22Rv1 (cell line): ENCODE data around the gene CACNA1C.

Experiments used
- ZFX ChIP-seq: fragments of 450-650 bp; IDR thresholded peaks from 2 replicates; pipeline ENCODE4 v1.6.1; 2017; ENCODE audit warnings: antibody characterized with exemption, borderline replicate concordance
- TF ChIP-seq, protein P1 (sequence below): fragments of 450-650 bp; IDR thresholded peaks from 2 replicates; pipeline ENCODE4 v1.5.1; 2017; ENCODE audit warnings: mild to moderate bottlenecking

DNA sequence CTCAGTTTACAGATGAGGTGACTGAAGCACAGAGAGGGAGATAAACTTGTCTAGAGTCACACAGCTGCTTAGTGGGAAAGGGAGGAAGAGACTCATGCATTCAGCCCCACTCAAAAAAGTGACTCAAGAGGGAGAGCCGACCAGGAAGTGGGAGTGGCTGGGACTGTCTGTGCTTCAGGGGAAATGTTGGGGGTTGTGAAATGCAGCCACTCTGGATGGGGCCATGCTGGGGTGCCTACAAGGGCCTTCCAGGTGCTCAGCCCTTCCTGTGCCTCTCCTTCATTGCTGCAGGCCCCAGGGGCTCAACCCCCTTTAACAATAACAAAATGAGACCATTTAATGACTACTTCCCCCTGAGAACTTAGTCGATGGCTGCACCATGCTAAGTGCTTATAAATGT lies 41.8 kb downstream of the CACNA1C start:
- TF ChIP-seq, protein P1, sequence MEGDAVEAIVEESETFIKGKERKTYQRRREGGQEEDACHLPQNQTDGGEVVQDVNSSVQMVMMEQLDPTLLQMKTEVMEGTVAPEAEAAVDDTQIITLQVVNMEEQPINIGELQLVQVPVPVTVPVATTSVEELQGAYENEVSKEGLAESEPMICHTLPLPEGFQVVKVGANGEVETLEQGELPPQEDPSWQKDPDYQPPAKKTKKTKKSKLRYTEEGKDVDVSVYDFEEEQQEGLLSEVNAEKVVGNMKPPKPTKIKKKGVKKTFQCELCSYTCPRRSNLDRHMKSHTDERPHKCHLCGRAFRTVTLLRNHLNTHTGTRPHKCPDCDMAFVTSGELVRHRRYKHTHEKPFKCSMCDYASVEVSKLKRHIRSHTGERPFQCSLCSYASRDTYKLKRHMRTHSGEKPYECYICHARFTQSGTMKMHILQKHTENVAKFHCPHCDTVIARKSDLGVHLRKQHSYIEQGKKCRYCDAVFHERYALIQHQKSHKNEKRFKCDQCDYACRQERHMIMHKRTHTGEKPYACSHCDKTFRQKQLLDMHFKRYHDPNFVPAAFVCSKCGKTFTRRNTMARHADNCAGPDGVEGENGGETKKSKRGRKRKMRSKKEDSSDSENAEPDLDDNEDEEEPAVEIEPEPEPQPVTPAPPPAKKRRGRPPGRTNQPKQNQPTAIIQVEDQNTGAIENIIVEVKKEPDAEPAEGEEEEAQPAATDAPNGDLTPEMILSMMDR, result no peak
- no peak for TF ChIP-seq ZFX
